GM20000 (cell line): ENCODE data around the gene GRB2.

Source experiments
- DNase-seq: peaks from one replicate; pipeline ENCODE4 v3.0.0; 2012; ENCODE audit warnings: low spot score
- TF ChIP-seq, protein P1 (sequence below): IDR thresholded peaks from 2 replicates; pipeline ENCODE4 v1.5.1; 2012; ENCODE audit warnings: mild to moderate bottlenecking, control low read depth; ENCODE audit errors: extremely low read depth, missing control alignments

Gene GRB2

GRCh38 chr17:75398279-75398678 is 7.2 kb downstream of the GRB2 start:
- no peak for DNase-seq
- TF ChIP-seq, protein P1, sequence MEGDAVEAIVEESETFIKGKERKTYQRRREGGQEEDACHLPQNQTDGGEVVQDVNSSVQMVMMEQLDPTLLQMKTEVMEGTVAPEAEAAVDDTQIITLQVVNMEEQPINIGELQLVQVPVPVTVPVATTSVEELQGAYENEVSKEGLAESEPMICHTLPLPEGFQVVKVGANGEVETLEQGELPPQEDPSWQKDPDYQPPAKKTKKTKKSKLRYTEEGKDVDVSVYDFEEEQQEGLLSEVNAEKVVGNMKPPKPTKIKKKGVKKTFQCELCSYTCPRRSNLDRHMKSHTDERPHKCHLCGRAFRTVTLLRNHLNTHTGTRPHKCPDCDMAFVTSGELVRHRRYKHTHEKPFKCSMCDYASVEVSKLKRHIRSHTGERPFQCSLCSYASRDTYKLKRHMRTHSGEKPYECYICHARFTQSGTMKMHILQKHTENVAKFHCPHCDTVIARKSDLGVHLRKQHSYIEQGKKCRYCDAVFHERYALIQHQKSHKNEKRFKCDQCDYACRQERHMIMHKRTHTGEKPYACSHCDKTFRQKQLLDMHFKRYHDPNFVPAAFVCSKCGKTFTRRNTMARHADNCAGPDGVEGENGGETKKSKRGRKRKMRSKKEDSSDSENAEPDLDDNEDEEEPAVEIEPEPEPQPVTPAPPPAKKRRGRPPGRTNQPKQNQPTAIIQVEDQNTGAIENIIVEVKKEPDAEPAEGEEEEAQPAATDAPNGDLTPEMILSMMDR, result no peak

GRCh38 chr17:75397217-75397616 is 8.3 kb downstream of the GRB2 start:
- TF ChIP-seq, protein P1, result no peak
- DNase-seq, result no peak

GRCh38 chr17:75396796-75397195 is 8.7 kb downstream of the GRB2 start:
- TF ChIP-seq, protein P1, result no peak
- no peak for DNase-seq

- DNase-seq, result no peak
- TF ChIP-seq, protein P1, result no peak
Measured at GRCh38 chr17:75396025-75396424, 9.5 kb downstream of the GRB2 start.

GRCh38 chr17:75394332-75394918 is 11.1 kb downstream of the GRB2 start:
- TF ChIP-seq, protein P1, result no peak
- no peak for DNase-seq

- peak; percentile 87 for DNase-seq
- TF ChIP-seq, protein P1, result no peak
Measured at GRCh38 chr17:75393523-75394331, 11.8 kb downstream of the GRB2 start.

DNA sequence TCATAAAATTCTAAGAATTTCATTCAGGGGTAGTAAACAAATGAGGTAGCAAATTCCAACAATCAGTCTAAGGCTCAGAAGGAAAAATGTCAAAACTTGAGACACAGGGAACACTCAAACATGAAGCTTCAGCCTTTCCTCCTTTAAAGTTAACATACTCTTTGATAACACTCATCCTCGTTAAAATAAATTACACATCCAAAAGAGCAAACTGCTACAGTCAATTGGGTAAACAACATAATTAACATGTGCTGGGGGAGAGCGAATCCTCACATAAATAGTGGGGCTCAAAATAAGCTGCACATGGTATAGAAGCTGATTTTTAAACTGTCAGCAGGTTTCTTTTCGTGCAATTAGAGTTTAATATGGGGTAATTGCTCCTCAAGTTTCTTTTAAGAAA is 12.9 kb downstream of the GRB2 start:
- TF ChIP-seq, protein P1, result no peak
- no peak for DNase-seq
